ENCODE results near the gene AQP12A. TPM values are rescaled to one million over a fixed set of nuclear protein-coding genes. Genes with fewer than 3 reads are reported as not detected.
A peak's percentile ranks its signal among the peaks of the same experiment; 100 is the strongest.
"Not testable (repeated sequence)": the region's sequence is repeated elsewhere in the genome, so short reads cannot be mapped to it uniquely, and the experiment has no call there.

The AQP12A gene
- total RNA-seq, 2 experiments from 2014 or later = not detected

DNA sequence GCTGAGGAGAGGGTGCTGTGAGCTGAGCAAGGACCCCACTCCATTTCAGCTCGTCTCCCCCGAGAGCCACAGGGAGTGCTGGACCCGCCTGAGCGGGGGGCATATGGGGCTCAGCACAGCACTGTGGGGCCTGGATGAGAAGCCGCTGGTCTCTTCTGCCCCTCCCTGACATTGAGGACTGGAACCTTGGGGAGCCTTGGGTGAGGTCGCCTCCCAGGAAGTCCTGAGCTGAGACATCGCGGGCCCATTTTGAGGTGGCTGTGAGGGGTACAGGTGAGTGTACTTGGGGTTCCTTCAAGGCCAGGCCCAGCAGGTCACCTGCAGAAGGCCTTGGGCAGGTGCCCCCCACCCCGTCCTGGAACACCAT lies 3.1 kb upstream of the AQP12A start:
- no peaks in the 10 kb centered on the region for H3K36me3 Mint-ChIP-seq (ENCODE audit: low read depth)
- no peak overlapping the region for H3K4me3 Mint-ChIP-seq
- TF ChIP-seq CTCF (IDR thresholded peaks at IDR 0.05) = no peak
- no peaks in the 10 kb centered on the region for H3K27me3 Mint-ChIP-seq
- ATAC-seq (no peak), DNase-seq (no peak)
- no peak overlapping the region for H3K27ac Mint-ChIP-seq
- intact Hi-C loops (cut with micrococcal nuclease) = no loop called here
- H3K9me3 Mint-ChIP-seq = no peaks in the 10 kb centered on the region
- H3K4me1 Mint-ChIP-seq (ENCODE audit: low read depth) = peaks cover 2% of the 10 kb centered on the region
- ChIA-PET POLR2A (interaction anchor here (0.6 kb wide), 1 partner anchor 728 kb away, joined by 3 read pairs; no protein-coding TSS in a partner anchor), CTCF (no interaction called here)

GRCh38 chr2:240689975-240690374 lies 1.7 kb upstream of the AQP12A start:
- no peaks in the 10 kb centered on the region for H3K9me3 Mint-ChIP-seq
- no peaks in the 10 kb centered on the region for H3K36me3 Mint-ChIP-seq (ENCODE audit: low read depth)
- H3K27ac Mint-ChIP-seq = no peak overlapping the region
- H3K4me1 Mint-ChIP-seq (ENCODE audit: low read depth) = no peaks in the 10 kb centered on the region
- TF ChIP-seq CTCF (IDR thresholded peaks at IDR 0.05) = no peak
- DNase-seq (no peak), ATAC-seq (no peak)
- ChIA-PET CTCF (no interaction called here), POLR2A (no interaction called here)
- no peaks in the 10 kb centered on the region for H3K27me3 Mint-ChIP-seq
- intact Hi-C loops (cut with micrococcal nuclease) = no loop called here
- no peak overlapping the region for H3K4me3 Mint-ChIP-seq

GRCh38 chr2:240690421-240691074 lies 1.1 kb upstream of the AQP12A start:
- H3K4me1 Mint-ChIP-seq (ENCODE audit: low read depth); H3K36me3 Mint-ChIP-seq (ENCODE audit: low read depth); H3K27me3 Mint-ChIP-seq; H3K4me3 Mint-ChIP-seq; POLR2A ChIA-PET; H3K9me3 Mint-ChIP-seq; DNase-seq; CTCF ChIA-PET; intact Hi-C loops (cut with micrococcal nuclease); H3K27ac Mint-ChIP-seq: not testable (repeated sequence)
- peak; percentile 52 for ATAC-seq

DNA sequence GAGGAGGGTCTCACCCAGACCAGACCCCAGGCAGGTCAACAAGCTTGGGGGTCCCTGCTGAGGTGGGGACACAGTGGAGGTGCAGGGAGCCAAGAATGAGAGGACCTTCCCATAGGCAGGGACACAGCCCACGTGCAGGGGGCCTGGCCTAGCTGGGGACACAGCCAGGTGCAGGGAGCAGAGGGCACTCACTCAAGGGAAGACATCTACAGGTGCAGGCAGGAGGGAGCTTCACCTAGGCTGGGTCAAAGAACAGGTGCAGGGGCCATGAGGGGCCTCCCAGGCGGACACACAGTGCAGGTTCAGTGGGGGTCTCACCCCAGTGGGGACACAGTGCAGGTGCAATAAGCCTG lies 615 bp upstream of the AQP12A start:
- H3K9me3 Mint-ChIP-seq; H3K27me3 Mint-ChIP-seq; POLR2A ChIA-PET; H3K27ac Mint-ChIP-seq; DNase-seq; H3K36me3 Mint-ChIP-seq (ENCODE audit: low read depth); ATAC-seq; H3K4me1 Mint-ChIP-seq (ENCODE audit: low read depth); intact Hi-C loops (cut with micrococcal nuclease); H3K4me3 Mint-ChIP-seq; CTCF ChIA-PET: not testable (repeated sequence)

DNA sequence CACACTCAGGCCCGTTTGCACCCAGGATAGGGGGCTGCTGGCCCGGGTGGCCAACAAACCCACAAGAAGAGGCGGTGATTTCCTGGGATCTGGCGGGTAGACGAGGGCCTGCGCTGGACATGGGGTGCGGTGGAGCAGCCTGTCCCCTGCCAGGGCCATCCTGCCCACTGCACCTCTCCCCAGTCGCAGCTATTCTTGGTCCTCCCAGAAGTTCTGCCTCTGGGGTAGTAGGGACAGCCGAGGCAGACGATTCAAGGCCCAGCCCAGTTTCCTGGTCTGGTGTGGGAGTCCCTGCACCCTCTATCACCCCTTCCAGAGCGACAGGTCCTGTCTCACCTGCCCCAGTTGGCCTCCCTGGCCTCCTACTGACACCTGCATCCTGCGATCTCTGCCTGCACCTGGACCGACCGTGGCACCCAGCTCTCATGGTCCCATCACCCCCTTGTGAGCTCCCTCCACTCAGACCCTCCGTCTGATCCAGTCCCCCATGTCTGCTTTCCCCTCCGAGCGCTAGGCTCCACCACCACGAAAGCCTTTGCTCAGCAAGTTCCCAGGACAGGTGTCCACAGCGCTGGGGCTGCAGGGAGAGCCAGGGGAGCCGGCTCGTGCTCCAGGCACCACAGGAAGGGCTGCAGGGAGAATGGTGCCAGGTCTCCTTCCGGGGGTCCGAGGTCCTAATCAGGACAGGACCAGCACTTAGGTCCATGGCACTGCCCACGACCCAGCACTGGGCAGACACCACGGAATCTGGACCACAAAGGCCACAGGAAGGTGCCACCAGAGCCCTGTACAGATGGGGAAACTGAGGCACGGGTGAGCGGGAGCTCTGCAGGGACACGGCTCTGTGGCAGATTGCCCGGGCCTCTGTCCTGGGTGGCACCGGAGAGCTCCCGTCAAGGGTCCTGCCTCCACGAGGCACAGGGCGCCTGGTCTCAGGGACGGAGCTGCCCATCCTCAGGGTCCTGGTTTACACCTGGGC lies 1.2 kb downstream of the AQP12A start:
- H3K36me3 Mint-ChIP-seq (ENCODE audit: low read depth); ATAC-seq; H3K27me3 Mint-ChIP-seq; H3K27ac Mint-ChIP-seq; DNase-seq; intact Hi-C loops (cut with micrococcal nuclease); CTCF ChIA-PET; H3K4me3 Mint-ChIP-seq; POLR2A ChIA-PET; H3K4me1 Mint-ChIP-seq (ENCODE audit: low read depth); H3K9me3 Mint-ChIP-seq: not testable (repeated sequence)

GRCh38 chr2:240694304-240694703 lies 2.6 kb downstream of the AQP12A start:
- H3K4me3 Mint-ChIP-seq; CTCF ChIA-PET; intact Hi-C loops (cut with micrococcal nuclease); ATAC-seq; H3K36me3 Mint-ChIP-seq (ENCODE audit: low read depth); DNase-seq; H3K4me1 Mint-ChIP-seq (ENCODE audit: low read depth); H3K27me3 Mint-ChIP-seq; H3K9me3 Mint-ChIP-seq; H3K27ac Mint-ChIP-seq; POLR2A ChIA-PET: not testable (repeated sequence)

DNA sequence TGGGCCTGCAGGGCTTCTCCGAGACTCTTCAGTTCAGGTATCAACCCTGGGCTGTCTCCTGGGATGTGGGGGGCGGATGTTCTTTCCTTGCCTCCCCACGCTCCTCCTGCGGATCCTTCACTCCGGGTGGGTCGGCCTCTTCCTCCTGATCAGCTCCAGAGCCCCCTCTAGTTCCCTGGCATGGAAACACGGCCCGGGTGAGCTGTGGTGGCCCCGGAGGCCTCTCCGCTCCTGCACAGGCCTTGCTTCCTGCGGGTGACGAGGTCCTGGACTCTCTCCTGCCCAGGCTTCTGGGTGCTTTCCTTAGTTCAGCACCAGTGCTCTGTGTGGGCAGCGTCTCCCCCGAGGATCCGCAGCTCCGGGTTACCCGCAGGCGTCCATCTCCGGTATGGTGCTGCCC lies 3.9 kb downstream of the AQP12A start:
- H3K9me3 Mint-ChIP-seq; ATAC-seq; H3K4me3 Mint-ChIP-seq; DNase-seq; H3K27me3 Mint-ChIP-seq; H3K27ac Mint-ChIP-seq; intact Hi-C loops (cut with micrococcal nuclease); CTCF ChIA-PET; POLR2A ChIA-PET; H3K36me3 Mint-ChIP-seq (ENCODE audit: low read depth); H3K4me1 Mint-ChIP-seq (ENCODE audit: low read depth): not testable (repeated sequence)

- DNase-seq; CTCF ChIA-PET; H3K27ac Mint-ChIP-seq; H3K27me3 Mint-ChIP-seq; POLR2A ChIA-PET; H3K36me3 Mint-ChIP-seq (ENCODE audit: low read depth); ATAC-seq; H3K4me1 Mint-ChIP-seq (ENCODE audit: low read depth); H3K9me3 Mint-ChIP-seq; H3K4me3 Mint-ChIP-seq; intact Hi-C loops (cut with micrococcal nuclease): not testable (repeated sequence)
Measured at GRCh38 chr2:240696469-240696868, 4.8 kb downstream of the AQP12A start.

- H3K4me1 Mint-ChIP-seq (ENCODE audit: low read depth); H3K27ac Mint-ChIP-seq; CTCF ChIA-PET; intact Hi-C loops (cut with micrococcal nuclease); H3K9me3 Mint-ChIP-seq; H3K4me3 Mint-ChIP-seq; DNase-seq; H3K36me3 Mint-ChIP-seq (ENCODE audit: low read depth); H3K27me3 Mint-ChIP-seq; POLR2A ChIA-PET: not testable (repeated sequence)
- ATAC-seq = peak; percentile 48
Measured at GRCh38 chr2:240698852-240699561, 7.3 kb downstream of the AQP12A start.

- H3K4me3 Mint-ChIP-seq; H3K36me3 Mint-ChIP-seq (ENCODE audit: low read depth); intact Hi-C loops (cut with micrococcal nuclease); POLR2A ChIA-PET; H3K27me3 Mint-ChIP-seq; H3K4me1 Mint-ChIP-seq (ENCODE audit: low read depth); H3K27ac Mint-ChIP-seq; ATAC-seq; DNase-seq; CTCF ChIA-PET; H3K9me3 Mint-ChIP-seq: not testable (repeated sequence)
Measured at GRCh38 chr2:240699835-240700234, 8.2 kb downstream of the AQP12A start.
